ENCODE data around the gene TEX14.

GRCh38 chr17:58660621-58661020 lies 31.2 kb downstream of the TEX14 start:
- TF ChIP-seq CTCF (IDR thresholded peaks at IDR 0.05) (no peak), POLR2A (IDR thresholded peaks at IDR 0.05) (no peak)
